SK-N-SH (cell line): Measurements from ENCODE around the gene SLC39A3. TPM values are rescaled to one million over a fixed set of nuclear protein-coding genes. Genes with fewer than 3 reads are reported as not detected.

ENCODE experiments used
- CTCF ChIA-PET: fragments of 300-600, 350-600 bp; formaldehyde crosslinking; extraction: SDS; loops from one replicate; lab custom pipeline; 2021; lab: Yijun Ruan, JAX
- POLR2A ChIA-PET: fragments of 350-600 bp; sonication (Branson Sonifier 250); formaldehyde crosslinking; extraction: SDS; loops from one replicate; lab custom pipeline; 2020; ENCODE audit warnings: antibody characterized with exemption, inconsistent platforms; lab: Yijun Ruan, JAX
- DNase-seq: peaks from one replicate; pipeline ENCODE4 v3.0.0; 2012
- H2AFZ ChIP-seq: fragments of 200-600 bp; sonication (generic); 2 replicates; pipeline ENCODE4 v1.8.1; 2016; ENCODE audit warnings: antibody characterized with exemption, mild to moderate bottlenecking, low read depth
- H3F3A ChIP-seq: fragments of 200-600 bp; sonication (generic); replicated peaks from 2 replicates; pipeline ENCODE3; 2016; ENCODE audit warnings: antibody characterized with exemption, mild to moderate bottlenecking; ENCODE audit not compliant: insufficient read depth
- H3K27ac ChIP-seq, 2 experiments: fragments of 200-500 bp in 1 of 2; fragments of 200-600 bp in 1 of 2; sonication (Bioruptor generic) in 1 of 2; sonication (generic), shearing (Covaris generic) in 1 of 2; 2 replicates each; pipeline versions ENCODE4 v1.5.1 to v1.6.1; 2014 to 2016; ENCODE audit warnings: low read depth in 2 of 2, inconsistent platforms in 1 of 2, low read length in 1 of 2, mild to moderate bottlenecking in 1 of 2, mixed read lengths in 1 of 2
- H3K27me3 ChIP-seq: fragments of 200-600 bp; sonication (generic), shearing (Covaris generic); 2 replicates; pipeline ENCODE4 v1.6.1; 2016; ENCODE audit warnings: mixed run types; ENCODE audit not compliant: insufficient read depth
- H3K36me3 ChIP-seq, 2 experiments: fragments of 200-500 bp in 1 of 2; fragments of 200-600 bp in 1 of 2; sonication (Bioruptor generic) in 1 of 2; sonication (generic) in 1 of 2; replicated peaks in 1 of 2; 2 replicates each; pipeline versions ENCODE3 to v1.5.1; 2014 to 2016; ENCODE audit warnings: low read length in 1 of 2, mild to moderate bottlenecking in 1 of 2; ENCODE audit not compliant: insufficient read depth in 2 of 2, control insufficient read depth in 1 of 2
- H3K4me1 ChIP-seq, 2 experiments: fragments of 200-500 bp in 1 of 2; fragments of 200-600 bp in 1 of 2; sonication (Bioruptor generic) in 1 of 2; sonication (generic), shearing (Covaris generic) in 1 of 2; 2 replicates each; pipeline versions ENCODE4 v1.5.1 to v1.6.1; 2014 to 2016; ENCODE audit warnings: low read depth in 1 of 2, low read length in 1 of 2, mixed run types in 1 of 2; ENCODE audit not compliant: insufficient read depth in 2 of 2, control insufficient read depth in 1 of 2
- H3K4me2 ChIP-seq: fragments of 200-600 bp; sonication (generic), shearing (Covaris generic); 2 replicates; pipeline ENCODE4 v1.6.1; 2017; ENCODE audit warnings: mixed run types
- H3K4me3 ChIP-seq, 2 experiments: fragments of 200-500 bp in 1 of 2; fragments of 200-600 bp in 1 of 2; sonication (Bioruptor generic) in 1 of 2; sonication (generic), shearing (Covaris generic) in 1 of 2; 2 replicates each; pipeline versions ENCODE4 v1.5.1 to v1.8.1; 2014 to 2016; ENCODE audit warnings: low read depth in 2 of 2, inconsistent platforms in 1 of 2, low read length in 1 of 2, mild to moderate bottlenecking in 1 of 2, mixed read lengths in 1 of 2, moderate library complexity in 1 of 2
- H3K79me2 ChIP-seq: fragments of 200-600 bp; sonication (generic); 2 replicates; pipeline ENCODE4 v1.8.1; 2017; ENCODE audit warnings: mild to moderate bottlenecking; ENCODE audit not compliant: insufficient read depth
- H3K9ac ChIP-seq: fragments of 200-600 bp; sonication (generic); 2 replicates; pipeline ENCODE4 v1.6.1; 2017; ENCODE audit warnings: mixed run types
- H3K9me2 ChIP-seq: fragments of 200-600 bp; sonication (generic); 2 replicates; pipeline ENCODE4 v1.6.1; 2017; ENCODE audit warnings: mixed run types
- H3K9me3 ChIP-seq: fragments of 200-600 bp; sonication (generic); 2 replicates; pipeline ENCODE4 v1.6.1; 2017; ENCODE audit warnings: mixed run types, mild to moderate bottlenecking, moderate library complexity
- H4K20me1 ChIP-seq: fragments of 200-600 bp; sonication (generic); 2 replicates; pipeline ENCODE4 v1.6.1; 2017; ENCODE audit warnings: mild to moderate bottlenecking, mixed run types; ENCODE audit not compliant: insufficient read depth
- CHD2 ChIP-seq: fragments of 150-350 bp; IDR thresholded peaks from 2 replicates; pipeline ENCODE4 v1.6.1; 2018; ENCODE audit warnings: low read length; ENCODE audit not compliant: partially characterized antibody
- EZH2phosphoT487 ChIP-seq: fragments of 200-600 bp; sonication (generic); IDR thresholded peaks from 2 replicates; pipeline ENCODE4 v1.6.1; 2017; ENCODE audit warnings: low read depth, mixed run types, mild to moderate bottlenecking, antibody characterized with exemption, moderate library complexity, borderline replicate concordance
- FOSL2 ChIP-seq: IDR thresholded peaks from 2 replicates; pipeline ENCODE4 v1.4.0; 2012; ENCODE audit warnings: low read depth, mild to moderate bottlenecking, moderate library complexity, borderline replicate concordance
- GATA2 ChIP-seq: sonication (generic); formaldehyde crosslinking; IDR thresholded peaks from 2 replicates; pipeline ENCODE4 v1.5.0; 2020; ENCODE audit warnings: mild to moderate bottlenecking, missing genetic modification reagents
- NRF1 ChIP-seq: IDR thresholded peaks from 2 replicates; pipeline ENCODE4 v1.6.1; 2012; ENCODE audit warnings: low read depth, mild to moderate bottlenecking, low read length
- REST ChIP-seq: IDR thresholded peaks from 2 replicates; pipeline ENCODE4 v1.6.1; 2012; ENCODE audit warnings: mild to moderate bottlenecking, low read depth, low read length, moderate library complexity
- RFX5 ChIP-seq: IDR thresholded peaks from 2 replicates; pipeline ENCODE4 v1.6.1; 2012; ENCODE audit warnings: mild to moderate bottlenecking, improper control_type of control experiment, low read length
- RXRA ChIP-seq: IDR thresholded peaks from 2 replicates; pipeline ENCODE4 v1.4.0; 2012; ENCODE audit warnings: low read depth, mild to moderate bottlenecking, borderline replicate concordance
- SMC3 ChIP-seq: IDR thresholded peaks from 2 replicates; pipeline ENCODE4 v1.6.1; 2012; ENCODE audit warnings: low read depth, low read length, improper control_type of control experiment
- TCF12 ChIP-seq: IDR thresholded peaks from 2 replicates; pipeline ENCODE4 v1.4.0; 2012
- TEAD4 ChIP-seq: IDR thresholded peaks from 2 replicates; pipeline ENCODE4 v1.4.0; 2012; ENCODE audit warnings: mild to moderate bottlenecking, borderline replicate concordance; ENCODE audit not compliant: insufficient read depth
- USF2 ChIP-seq: fragments of 150-350 bp; IDR thresholded peaks from 2 replicates; pipeline ENCODE4 v1.6.1; 2017; ENCODE audit warnings: antibody characterized with exemption, low read length, low read depth, borderline replicate concordance
- YY1 ChIP-seq: IDR thresholded peaks from 2 replicates; pipeline ENCODE4 v1.4.0; 2012; ENCODE audit warnings: low read depth, mild to moderate bottlenecking
- WGBS: methylation state at CpG from one replicate; pipeline ENCODE4 v1.1.6; 2017; ENCODE audit warnings: low lambda C conversion rate; 5-methylcytosine and 5-hydroxymethylcytosine counted together
- polyA plus RNA-seq, 3 experiments: library from polyadenylated mRNA; depleted of rRNA; stranded (reverse); fragments of >200 nt; gene quantifications; 2 replicates each; pipeline ENCODE4 v1.2.3, GENCODE V29; 2012
- TF ChIP-seq, protein P1 (sequence below): fragments of 200-600 bp; sonication (generic); IDR thresholded peaks from 2 replicates; pipeline ENCODE4 v1.6.1; 2017; ENCODE audit warnings: antibody characterized with exemption, mild to moderate bottlenecking, moderate library complexity
- TF ChIP-seq, protein P2 (sequence below): fragments of 150-350 bp; IDR thresholded peaks from 2 replicates; pipeline ENCODE4 v1.6.1; 2016; ENCODE audit warnings: mild to moderate bottlenecking, low read depth, low read length

Gene SLC39A3
- polyA plus RNA-seq, 1 of the 3 experiments (the other 2 are of a cell fraction): 45.2 TPM

DNA sequence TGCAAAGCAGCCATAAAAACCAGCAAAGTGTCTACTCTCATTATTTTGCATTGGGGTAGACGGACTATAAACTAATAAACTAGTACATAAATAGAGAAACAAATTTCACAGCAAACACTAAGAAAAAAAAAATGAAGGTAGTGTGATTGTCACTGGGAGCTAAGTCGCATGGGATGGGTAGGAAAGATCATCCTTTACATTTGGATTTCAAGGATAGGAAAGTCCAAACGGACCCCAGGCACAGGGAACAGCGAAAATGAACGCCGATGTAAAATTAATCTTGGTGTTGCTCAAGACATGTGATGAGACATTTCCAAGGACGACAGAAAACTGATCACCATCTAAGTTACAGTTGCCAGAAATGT is 43.9 kb upstream of the SLC39A3 start:
- Histone ChIP-seq H3F3A (peaks cover 12% of the 10 kb centered on the region), H3K27ac (peak overlapping the region; percentile 69 to 85), H3K9ac (no peak overlapping the region), H3K9me2 (no peaks in the 10 kb centered on the region), H4K20me1 (peaks cover 33% of the 10 kb centered on the region), H3K4me1 (peaks cover 4 to 25% of the 10 kb centered on the region in 2 experiments; a peak in 2 of 4 replicates), H3K36me3 (peaks cover 0 to 7% of the 10 kb centered on the region in 2 experiments), H3K27me3 (no peaks in the 10 kb centered on the region), H2AFZ (peak overlapping the region; percentile 79), H3K9me3 (no peaks in the 10 kb centered on the region), H3K4me3 (peak overlapping the region; percentile 93 to 99; a peak in 2 of 4 replicates), H3K4me2 (peak overlapping the region; percentile 56), H3K79me2 (peaks cover 77% of the 10 kb centered on the region)
- DNase-seq: no peak
- POLR2A ChIA-PET: interaction anchor here (0.5 to 1.1 kb wide), 5 partner anchors 15 to 917 kb away, joined by 3 read pairs; no protein-coding TSS in a partner anchor
- CTCF ChIA-PET: interaction anchor here (3.2 to 4.2 kb wide), 2 partner anchors 34 to 135 kb away, joined by 12 to 19 read pairs; no protein-coding TSS in a partner anchor
- TF ChIP-seq FOSL2 (no peak), CHD2 (no peak), GATA2 (CRISPR knock-in tag) (no peak), REST (no peak), RFX5 (no peak), TEAD4 (no peak), TCF12 (no peak), USF2 (no peak), SMC3 (no peak), EZH2phosphoT487 (no peak), YY1 (no peak), RXRA (no peak), NRF1 (no peak)
- TF ChIP-seq, protein P1, sequence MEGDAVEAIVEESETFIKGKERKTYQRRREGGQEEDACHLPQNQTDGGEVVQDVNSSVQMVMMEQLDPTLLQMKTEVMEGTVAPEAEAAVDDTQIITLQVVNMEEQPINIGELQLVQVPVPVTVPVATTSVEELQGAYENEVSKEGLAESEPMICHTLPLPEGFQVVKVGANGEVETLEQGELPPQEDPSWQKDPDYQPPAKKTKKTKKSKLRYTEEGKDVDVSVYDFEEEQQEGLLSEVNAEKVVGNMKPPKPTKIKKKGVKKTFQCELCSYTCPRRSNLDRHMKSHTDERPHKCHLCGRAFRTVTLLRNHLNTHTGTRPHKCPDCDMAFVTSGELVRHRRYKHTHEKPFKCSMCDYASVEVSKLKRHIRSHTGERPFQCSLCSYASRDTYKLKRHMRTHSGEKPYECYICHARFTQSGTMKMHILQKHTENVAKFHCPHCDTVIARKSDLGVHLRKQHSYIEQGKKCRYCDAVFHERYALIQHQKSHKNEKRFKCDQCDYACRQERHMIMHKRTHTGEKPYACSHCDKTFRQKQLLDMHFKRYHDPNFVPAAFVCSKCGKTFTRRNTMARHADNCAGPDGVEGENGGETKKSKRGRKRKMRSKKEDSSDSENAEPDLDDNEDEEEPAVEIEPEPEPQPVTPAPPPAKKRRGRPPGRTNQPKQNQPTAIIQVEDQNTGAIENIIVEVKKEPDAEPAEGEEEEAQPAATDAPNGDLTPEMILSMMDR: no peak
- TF ChIP-seq, protein P2, sequence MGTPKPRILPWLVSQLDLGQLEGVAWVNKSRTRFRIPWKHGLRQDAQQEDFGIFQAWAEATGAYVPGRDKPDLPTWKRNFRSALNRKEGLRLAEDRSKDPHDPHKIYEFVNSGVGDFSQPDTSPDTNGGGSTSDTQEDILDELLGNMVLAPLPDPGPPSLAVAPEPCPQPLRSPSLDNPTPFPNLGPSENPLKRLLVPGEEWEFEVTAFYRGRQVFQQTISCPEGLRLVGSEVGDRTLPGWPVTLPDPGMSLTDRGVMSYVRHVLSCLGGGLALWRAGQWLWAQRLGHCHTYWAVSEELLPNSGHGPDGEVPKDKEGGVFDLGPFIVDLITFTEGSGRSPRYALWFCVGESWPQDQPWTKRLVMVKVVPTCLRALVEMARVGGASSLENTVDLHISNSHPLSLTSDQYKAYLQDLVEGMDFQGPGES: no peak
- WGBS: 94% methylated on average over 7 of the region's 7 CpGs
